Tracheal epithelial cell (primary cell): Measurements from ENCODE around the gene THAP5. TPM values are rescaled to one million over a fixed set of nuclear protein-coding genes. Genes with fewer than 3 reads are reported as not detected.

Experiments used
- total RNA-seq: library from RNA; depleted of rRNA; stranded (reverse); fragments of >200 nt; gene quantifications from 2 replicates; pipeline ENCODE4 v1.2.1, GENCODE V29; 2014

The THAP5 gene, protein sequence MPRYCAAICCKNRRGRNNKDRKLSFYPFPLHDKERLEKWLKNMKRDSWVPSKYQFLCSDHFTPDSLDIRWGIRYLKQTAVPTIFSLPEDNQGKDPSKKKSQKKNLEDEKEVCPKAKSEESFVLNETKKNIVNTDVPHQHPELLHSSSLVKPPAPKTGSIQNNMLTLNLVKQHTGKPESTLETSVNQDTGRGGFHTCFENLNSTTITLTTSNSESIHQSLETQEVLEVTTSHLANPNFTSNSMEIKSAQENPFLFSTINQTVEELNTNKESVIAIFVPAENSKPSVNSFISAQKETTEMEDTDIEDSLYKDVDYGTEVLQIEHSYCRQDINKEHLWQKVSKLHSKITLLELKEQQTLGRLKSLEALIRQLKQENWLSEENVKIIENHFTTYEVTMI
- 16.9 and 30.1 TPM in 2 replicates for total RNA-seq

DNA sequence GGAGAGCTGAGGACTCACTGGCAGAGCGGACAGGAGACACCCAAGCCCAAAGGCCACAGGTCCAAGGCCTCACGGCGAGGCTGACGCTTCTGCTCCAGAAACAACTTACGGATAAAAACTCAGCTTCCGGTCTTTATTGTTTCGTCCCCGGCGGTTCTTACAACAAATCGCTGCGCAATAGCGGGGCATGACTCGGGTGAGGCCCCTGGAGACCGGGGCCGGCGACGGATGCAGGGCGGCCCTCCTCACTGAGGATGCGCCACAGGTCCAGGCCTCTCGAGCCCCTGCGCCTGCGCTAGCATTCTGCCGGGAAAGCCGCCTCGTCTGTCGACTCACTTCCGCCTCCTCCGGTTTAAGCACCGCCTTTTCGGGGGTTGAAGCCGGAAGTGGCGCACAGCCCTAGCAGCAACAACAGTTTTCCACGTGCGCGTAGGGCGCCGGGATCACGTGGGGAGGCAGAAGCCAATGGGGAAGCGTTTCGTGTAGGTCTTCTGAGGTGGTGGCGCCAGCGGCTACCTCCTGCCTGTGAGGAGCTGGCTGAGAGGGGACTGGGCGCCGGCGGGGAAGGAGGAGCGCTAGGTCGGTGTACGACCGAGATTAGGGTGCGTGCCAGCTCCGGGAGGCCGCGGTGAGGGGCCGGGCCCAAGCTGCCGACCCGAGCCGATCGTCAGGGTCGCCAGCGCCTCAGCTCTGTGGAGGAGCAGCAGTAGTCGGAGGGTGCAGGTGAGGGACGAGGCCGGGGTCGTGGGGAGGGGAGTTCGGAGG lies at the start of gene THAP5, which contains the start of gene DNAJB9:
TSS of gene THAP5 (minus strand) at position 326 of the 765 bp plus-strand sequence. CDS start at position 189, 137 bp downstream.
TSS of gene DNAJB9 (plus strand) at position 494 of the 765 bp plus-strand sequence. CDS start 1,853 bp downstream, outside the sequence.

DNA sequence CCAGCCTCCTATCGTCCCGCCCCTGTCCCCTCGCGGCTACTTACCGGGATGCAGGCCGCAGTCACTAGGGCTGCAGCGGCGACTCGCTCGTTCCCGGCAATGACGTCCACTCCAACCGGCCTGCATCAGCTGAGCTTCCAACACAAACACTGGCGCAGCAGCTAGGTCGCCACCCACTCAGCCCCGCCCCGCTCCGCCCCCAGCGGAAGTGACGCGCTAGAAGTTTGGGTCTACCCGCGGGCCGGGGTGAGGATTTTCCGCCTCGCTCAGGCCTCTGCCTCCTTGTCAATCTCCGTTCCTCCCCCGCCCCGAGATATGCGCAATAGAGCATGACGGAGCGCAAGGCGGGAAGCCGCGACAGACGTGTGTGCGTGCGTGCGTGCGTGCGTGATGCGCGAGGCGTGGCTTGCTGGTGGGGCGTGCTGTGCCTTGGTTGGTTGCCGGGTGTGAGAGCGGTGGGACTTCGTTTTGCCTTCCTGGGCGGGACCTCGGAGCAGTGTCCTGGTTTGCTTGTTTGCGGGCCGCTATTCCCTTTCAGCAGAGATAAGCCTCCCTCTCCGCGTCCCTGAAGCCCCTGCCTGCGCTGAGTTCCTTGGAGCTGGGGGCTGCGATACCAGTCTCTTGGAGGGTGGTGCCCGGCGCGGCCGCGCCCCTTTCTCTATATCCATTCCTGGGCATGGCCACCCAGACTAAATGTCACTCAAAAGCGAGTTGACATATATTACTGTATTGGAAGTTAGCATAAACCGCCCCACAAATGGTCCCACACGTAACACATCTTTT lies 43.3 kb downstream of the THAP5 start, which contains the start of gene PNPLA8:
TSS of gene PNPLA8 (minus strand) at position 151 of the 783 bp plus-strand sequence. CDS start 10,644 bp downstream, outside the sequence.

Other genes starting within 250 kb of the THAP5 start
- gene NRCAM, start 113.3 kb downstream of the THAP5 start, total RNA-seq, result 0.64 and 17.8 TPM in 2 replicates
- 26.4 and 30.8 TPM in 2 replicates for gene PNPLA8, start 43.6 kb downstream of the THAP5 start, total RNA-seq
- gene DNAJB9, start 168 bp upstream of the THAP5 start, total RNA-seq, result 50.3 and 64.6 TPM in 2 replicates